Measurements from ENCODE around the gene TSN. TPM values are rescaled to one million over a fixed set of nuclear protein-coding genes. Genes with fewer than 3 reads are reported as not detected.

Gene TSN
- total RNA-seq, 1 donor from 2014 or later = 68.2 TPM

DNA sequence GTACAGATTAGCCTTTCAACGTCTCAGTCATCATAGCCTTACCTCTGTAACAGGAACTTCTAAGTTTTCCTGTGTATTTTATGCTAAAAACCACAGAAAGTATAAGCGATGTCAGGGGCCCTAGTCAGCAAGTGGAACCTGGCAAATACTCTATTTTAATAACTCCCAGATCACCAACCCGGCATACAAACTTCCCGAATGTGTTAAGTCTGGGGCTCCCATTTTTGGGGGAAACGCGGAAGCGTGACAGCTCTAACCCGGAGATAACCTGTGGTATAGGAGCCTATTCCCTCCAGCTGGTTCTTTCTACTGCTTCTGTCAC is 19.4 kb upstream of the TSN start:
- H3K4me1 ChIP-seq (ENCODE audit: insufficient read depth, low read length) = no peaks in the 10 kb centered on the region
- no peaks in the 10 kb centered on the region for H3K4me1 Mint-ChIP-seq (ENCODE audit: low read depth, unreplicated experiment)
- H3K27ac Mint-ChIP-seq (ENCODE audit: unreplicated experiment) = peak overlapping the region; percentile 88
- H3K4me2 ChIP-seq (ENCODE audit: low read length) = peak overlapping the region; percentile 87
- peak overlapping the region; percentile 92 for H3K9ac ChIP-seq (ENCODE audit: low read length)
- peak overlapping the region; percentile 98 for H3K4me3 Mint-ChIP-seq (ENCODE audit: unreplicated experiment)
- peaks cover 3% of the 10 kb centered on the region for H3K27me3 Mint-ChIP-seq (ENCODE audit: low read depth, unreplicated experiment)
- peaks cover 34% of the 10 kb centered on the region for H4K20me1 ChIP-seq (ENCODE audit: insufficient read depth, low read length)
- H3K9me3 ChIP-seq (ENCODE audit: insufficient read depth, low read depth, low read length) = no peaks in the 10 kb centered on the region
- no peak for FAIRE-seq
- TF ChIP-seq, protein P1, sequence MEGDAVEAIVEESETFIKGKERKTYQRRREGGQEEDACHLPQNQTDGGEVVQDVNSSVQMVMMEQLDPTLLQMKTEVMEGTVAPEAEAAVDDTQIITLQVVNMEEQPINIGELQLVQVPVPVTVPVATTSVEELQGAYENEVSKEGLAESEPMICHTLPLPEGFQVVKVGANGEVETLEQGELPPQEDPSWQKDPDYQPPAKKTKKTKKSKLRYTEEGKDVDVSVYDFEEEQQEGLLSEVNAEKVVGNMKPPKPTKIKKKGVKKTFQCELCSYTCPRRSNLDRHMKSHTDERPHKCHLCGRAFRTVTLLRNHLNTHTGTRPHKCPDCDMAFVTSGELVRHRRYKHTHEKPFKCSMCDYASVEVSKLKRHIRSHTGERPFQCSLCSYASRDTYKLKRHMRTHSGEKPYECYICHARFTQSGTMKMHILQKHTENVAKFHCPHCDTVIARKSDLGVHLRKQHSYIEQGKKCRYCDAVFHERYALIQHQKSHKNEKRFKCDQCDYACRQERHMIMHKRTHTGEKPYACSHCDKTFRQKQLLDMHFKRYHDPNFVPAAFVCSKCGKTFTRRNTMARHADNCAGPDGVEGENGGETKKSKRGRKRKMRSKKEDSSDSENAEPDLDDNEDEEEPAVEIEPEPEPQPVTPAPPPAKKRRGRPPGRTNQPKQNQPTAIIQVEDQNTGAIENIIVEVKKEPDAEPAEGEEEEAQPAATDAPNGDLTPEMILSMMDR (IDR thresholded peaks at IDR 0.05; ENCODE audit: insufficient read depth, low read depth, low read length) = no peak
- no peak for TF ChIP-seq EZH2 (IDR thresholded peaks at IDR 0.05; ENCODE audit: insufficient read depth, low read length)
- peaks cover 16% of the 10 kb centered on the region for H3K36me3 ChIP-seq (ENCODE audit: insufficient read depth, low read length)
- H3K9me3 Mint-ChIP-seq (ENCODE audit: unreplicated experiment) = peaks cover 2% of the 10 kb centered on the region
- H2AFZ ChIP-seq (ENCODE audit: low read depth, low read length) = peak overlapping the region; percentile 84
- no peak for DNase-seq (ENCODE audit: low read depth)
- H3K27ac ChIP-seq (ENCODE audit: low read depth, low read length) = peak overlapping the region; percentile 55
- peaks cover 49% of the 10 kb centered on the region for H3K79me2 ChIP-seq (ENCODE audit: insufficient read depth, low read length)
- no peaks in the 10 kb centered on the region for H3K27me3 ChIP-seq (ENCODE audit: insufficient read depth, low read length)
- peaks cover 3% of the 10 kb centered on the region for H3K36me3 Mint-ChIP-seq (ENCODE audit: low read depth, unreplicated experiment)
- peak overlapping the region; percentile 94 for H3K4me3 ChIP-seq (ENCODE audit: insufficient read depth, low read depth, low read length)

GRCh38 chr2:121736462-121737336 is 18.8 kb upstream of the TSN start, which contains the start of gene NIFK:
NIFK (minus strand) TSS chr2:121736875; CDS start chr2:121736850, 25 bp downstream.
- H3K27me3 Mint-ChIP-seq (ENCODE audit: low read depth, unreplicated experiment) = peaks cover 7% of the 10 kb centered on the region
- Histone ChIP-seq H3K4me1 (ENCODE audit: insufficient read depth, low read length) (no peaks in the 10 kb centered on the region), H2AFZ (ENCODE audit: low read depth, low read length) (peak within 1 kb of the TSS; percentile 84), H3K27me3 (ENCODE audit: insufficient read depth, low read length) (no peaks in the 10 kb centered on the region), H3K9ac (ENCODE audit: low read length) (peak within 1 kb of the TSS; percentile 92), H3K4me2 (ENCODE audit: low read length) (peak within 1 kb of the TSS; percentile 87), H3K79me2 (ENCODE audit: insufficient read depth, low read length) (peaks cover 43% of the 10 kb centered on the region), H4K20me1 (ENCODE audit: insufficient read depth, low read length) (peaks cover 28% of the 10 kb centered on the region), H3K36me3 (ENCODE audit: insufficient read depth, low read length) (peaks cover 10% of the 10 kb centered on the region), H3K4me3 (ENCODE audit: insufficient read depth, low read depth, low read length) (peak within 1 kb of the TSS; percentile 94), H3K27ac (ENCODE audit: low read depth, low read length) (peak within 1 kb of the TSS; percentile 55), H3K9me3 (ENCODE audit: insufficient read depth, low read depth, low read length) (no peaks in the 10 kb centered on the region)
- no peaks in the 10 kb centered on the region for H3K4me1 Mint-ChIP-seq (ENCODE audit: low read depth, unreplicated experiment)
- TF ChIP-seq EZH2 (IDR thresholded peaks at IDR 0.05; ENCODE audit: insufficient read depth, low read length) = no peak
- TF ChIP-seq, protein P1 (IDR thresholded peaks at IDR 0.05; ENCODE audit: insufficient read depth, low read depth, low read length) = no peak
- peak within 1 kb of the TSS; percentile 88 for H3K27ac Mint-ChIP-seq (ENCODE audit: unreplicated experiment)
- peaks cover 4% of the 10 kb centered on the region for H3K9me3 Mint-ChIP-seq (ENCODE audit: unreplicated experiment)
- peaks cover 3% of the 10 kb centered on the region for H3K36me3 Mint-ChIP-seq (ENCODE audit: low read depth, unreplicated experiment)
- peak within 1 kb of the TSS; percentile 98 for H3K4me3 Mint-ChIP-seq (ENCODE audit: unreplicated experiment)
- DNase-seq (ENCODE audit: low read depth) = peak; percentile 88
- no peak for FAIRE-seq

DNA sequence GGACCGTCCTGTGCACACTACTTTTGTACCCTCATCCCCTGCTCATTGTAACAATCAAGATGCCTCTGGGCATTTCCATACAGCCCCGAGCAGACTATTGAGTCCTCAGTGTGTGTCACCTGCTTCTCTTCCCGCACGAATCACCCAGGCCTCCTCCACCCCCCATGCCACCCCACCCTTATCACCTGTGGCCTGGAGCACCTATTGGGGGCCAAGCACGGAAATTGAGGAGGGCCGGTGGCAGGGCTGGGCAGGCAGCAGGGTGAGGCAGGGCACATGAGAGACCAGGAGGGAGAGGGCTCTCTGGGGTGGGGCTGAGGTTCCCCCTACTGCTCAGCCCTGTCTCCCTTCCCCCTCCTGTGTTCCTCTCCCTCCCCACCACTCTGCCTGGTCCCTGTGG is 14.5 kb upstream of the TSN start:
- Histone ChIP-seq H3K4me1 (ENCODE audit: insufficient read depth, low read length) (no peaks in the 10 kb centered on the region), H3K79me2 (ENCODE audit: insufficient read depth, low read length) (peaks cover 7% of the 10 kb centered on the region), H3K27ac (ENCODE audit: low read depth, low read length) (no peak overlapping the region), H4K20me1 (ENCODE audit: insufficient read depth, low read length) (peaks cover 5% of the 10 kb centered on the region), H3K4me2 (ENCODE audit: low read length) (no peak overlapping the region), H3K27me3 (ENCODE audit: insufficient read depth, low read length) (no peaks in the 10 kb centered on the region), H3K9me3 (ENCODE audit: insufficient read depth, low read depth, low read length) (no peaks in the 10 kb centered on the region), H3K4me3 (ENCODE audit: insufficient read depth, low read depth, low read length) (no peak overlapping the region), H2AFZ (ENCODE audit: low read depth, low read length) (no peak overlapping the region), H3K9ac (ENCODE audit: low read length) (no peak overlapping the region), H3K36me3 (ENCODE audit: insufficient read depth, low read length) (no peaks in the 10 kb centered on the region)
- Mint-ChIP-seq H3K27me3 (ENCODE audit: low read depth, unreplicated experiment) (peaks cover 9% of the 10 kb centered on the region), H3K9me3 (ENCODE audit: unreplicated experiment) (peaks cover 13% of the 10 kb centered on the region), H3K27ac (ENCODE audit: unreplicated experiment) (no peak overlapping the region), H3K4me1 (ENCODE audit: low read depth, unreplicated experiment) (no peaks in the 10 kb centered on the region), H3K4me3 (ENCODE audit: unreplicated experiment) (no peak overlapping the region), H3K36me3 (ENCODE audit: low read depth, unreplicated experiment) (no peaks in the 10 kb centered on the region)
- TF ChIP-seq, protein P1 (IDR thresholded peaks at IDR 0.05; ENCODE audit: insufficient read depth, low read depth, low read length) = no peak
- no peak for TF ChIP-seq EZH2 (IDR thresholded peaks at IDR 0.05; ENCODE audit: insufficient read depth, low read length)
- no peak for FAIRE-seq
- no peak for DNase-seq (ENCODE audit: low read depth)

All from astrocyte (in vitro differentiated cells and primary cell).